Endothelial cell of umbilical vein (primary cell): ENCODE results near the gene PNPLA2.

Experiments used
- EZH2 ChIP-seq: IDR thresholded peaks from 2 replicates; pipeline ENCODE4 v1.6.1; 2012; ENCODE audit warnings: borderline replicate concordance, low read depth, mild to moderate bottlenecking, moderate library complexity, low read length, inconsistent platforms; ENCODE audit not compliant: severe bottlenecking
- FOS ChIP-seq: IDR thresholded peaks from 2 replicates; pipeline ENCODE4 v1.6.1; 2011; ENCODE audit warnings: mild to moderate bottlenecking, low read length, moderate library complexity, borderline replicate concordance; ENCODE audit not compliant: insufficient read depth
- GATA2 ChIP-seq: IDR thresholded peaks from 2 replicates; pipeline ENCODE4 v1.7.0; 2011; ENCODE audit warnings: low read depth, mild to moderate bottlenecking, moderate library complexity, mixed read lengths, low read length; ENCODE audit not compliant: insufficient read length, insufficient read depth
- JUN ChIP-seq: IDR thresholded peaks from 2 replicates; pipeline ENCODE4 v1.6.1; 2011; ENCODE audit warnings: borderline replicate concordance, low read depth; ENCODE audit not compliant: insufficient read length, insufficient read depth
- MYC ChIP-seq: IDR thresholded peaks from one replicate; pipeline ENCODE4 v1.6.1; 2011; ENCODE audit warnings: mild to moderate bottlenecking, low read depth, low read length
- POLR2A ChIP-seq: IDR thresholded peaks from 2 replicates; pipeline ENCODE4 v1.6.1; 2012; ENCODE audit warnings: low read depth, mild to moderate bottlenecking, control low read depth, low read length
- POLR2AphosphoS5 ChIP-seq: IDR thresholded peaks from 2 replicates; pipeline ENCODE4 v1.6.1; 2012; ENCODE audit warnings: low read depth, mild to moderate bottlenecking, control low read depth, low read length, moderate library complexity; ENCODE audit not compliant: insufficient read depth
- TF ChIP-seq, protein P1 (sequence below), 2 donors: IDR thresholded peaks; 1 replicate in 1 of 2; 2 replicates in 1 of 2; pipeline ENCODE4 v1.5.1; 2011; ENCODE audit warnings: low read length in 2 of 2, mild to moderate bottlenecking in 2 of 2, moderate library complexity in 2 of 2, control low read depth in 1 of 2, inconsistent platforms in 1 of 2, low read depth in 1 of 2; ENCODE audit not compliant: insufficient read depth in 1 of 2; ENCODE audit errors: extremely low read depth in 1 of 2
- TF ChIP-seq, protein P2 (sequence below): IDR thresholded peaks from 2 replicates; pipeline ENCODE4 v1.6.1; 2011; ENCODE audit not compliant: insufficient read depth, insufficient read length

- no peak for TF ChIP-seq EZH2
- TF ChIP-seq, protein P1, sequence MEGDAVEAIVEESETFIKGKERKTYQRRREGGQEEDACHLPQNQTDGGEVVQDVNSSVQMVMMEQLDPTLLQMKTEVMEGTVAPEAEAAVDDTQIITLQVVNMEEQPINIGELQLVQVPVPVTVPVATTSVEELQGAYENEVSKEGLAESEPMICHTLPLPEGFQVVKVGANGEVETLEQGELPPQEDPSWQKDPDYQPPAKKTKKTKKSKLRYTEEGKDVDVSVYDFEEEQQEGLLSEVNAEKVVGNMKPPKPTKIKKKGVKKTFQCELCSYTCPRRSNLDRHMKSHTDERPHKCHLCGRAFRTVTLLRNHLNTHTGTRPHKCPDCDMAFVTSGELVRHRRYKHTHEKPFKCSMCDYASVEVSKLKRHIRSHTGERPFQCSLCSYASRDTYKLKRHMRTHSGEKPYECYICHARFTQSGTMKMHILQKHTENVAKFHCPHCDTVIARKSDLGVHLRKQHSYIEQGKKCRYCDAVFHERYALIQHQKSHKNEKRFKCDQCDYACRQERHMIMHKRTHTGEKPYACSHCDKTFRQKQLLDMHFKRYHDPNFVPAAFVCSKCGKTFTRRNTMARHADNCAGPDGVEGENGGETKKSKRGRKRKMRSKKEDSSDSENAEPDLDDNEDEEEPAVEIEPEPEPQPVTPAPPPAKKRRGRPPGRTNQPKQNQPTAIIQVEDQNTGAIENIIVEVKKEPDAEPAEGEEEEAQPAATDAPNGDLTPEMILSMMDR (IDR thresholded peaks at IDR 0.05; ENCODE audit: extremely low read depth in 1 of 2, insufficient read depth in 1 of 2, low read depth in 1 of 2, low read length in 2 of 2) = no peak
- TF ChIP-seq MYC = no peak
- TF ChIP-seq POLR2AphosphoS5 = no peak
- no peak for TF ChIP-seq POLR2A
- TF ChIP-seq, protein P2, sequence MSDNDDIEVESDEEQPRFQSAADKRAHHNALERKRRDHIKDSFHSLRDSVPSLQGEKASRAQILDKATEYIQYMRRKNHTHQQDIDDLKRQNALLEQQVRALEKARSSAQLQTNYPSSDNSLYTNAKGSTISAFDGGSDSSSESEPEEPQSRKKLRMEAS = no peak
- no peak for TF ChIP-seq FOS
- no peak for TF ChIP-seq GATA2
- no peak for TF ChIP-seq JUN
Observed at GRCh38 chr11:790721-791564, 27.8 kb upstream of the PNPLA2 start.
